Measurements from ENCODE around the gene SIVA1.

The SIVA1 gene

GRCh38 chr14:104734991-104735779 lies 17.8 kb upstream of the SIVA1 start:
- no peak overlapping the region for H3K4me3 ChIP-seq (ENCODE audit: low read length)
- TF ChIP-seq ZNF274 (IDR thresholded peaks at IDR 0.05; ENCODE audit: low read depth, low read length): no peak

- TF ChIP-seq ZNF274 (IDR thresholded peaks at IDR 0.05; ENCODE audit: low read depth, low read length): no peak
- no peak overlapping the region for H3K4me3 ChIP-seq (ENCODE audit: low read length)
These were observed 16.9 kb upstream of the SIVA1 start for GRCh38 chr14:104735830-104736642.

GRCh38 chr14:104738375-104739019 lies 14.4 kb upstream of the SIVA1 start:
- no peak overlapping the region for H3K4me3 ChIP-seq (ENCODE audit: low read length)
- TF ChIP-seq ZNF274 (IDR thresholded peaks at IDR 0.05; ENCODE audit: low read depth, low read length): no peak

- TF ChIP-seq ZNF274 (IDR thresholded peaks at IDR 0.05; ENCODE audit: low read depth, low read length): no peak
- no peak overlapping the region for H3K4me3 ChIP-seq (ENCODE audit: low read length)
These were observed 13.9 kb upstream of the SIVA1 start for GRCh38 chr14:104739026-104739425.

- no peak overlapping the region for H3K4me3 ChIP-seq (ENCODE audit: low read length)
- no peak for TF ChIP-seq ZNF274 (IDR thresholded peaks at IDR 0.05; ENCODE audit: low read depth, low read length)
These were observed 13.1 kb upstream of the SIVA1 start for GRCh38 chr14:104739546-104740516.

DNA sequence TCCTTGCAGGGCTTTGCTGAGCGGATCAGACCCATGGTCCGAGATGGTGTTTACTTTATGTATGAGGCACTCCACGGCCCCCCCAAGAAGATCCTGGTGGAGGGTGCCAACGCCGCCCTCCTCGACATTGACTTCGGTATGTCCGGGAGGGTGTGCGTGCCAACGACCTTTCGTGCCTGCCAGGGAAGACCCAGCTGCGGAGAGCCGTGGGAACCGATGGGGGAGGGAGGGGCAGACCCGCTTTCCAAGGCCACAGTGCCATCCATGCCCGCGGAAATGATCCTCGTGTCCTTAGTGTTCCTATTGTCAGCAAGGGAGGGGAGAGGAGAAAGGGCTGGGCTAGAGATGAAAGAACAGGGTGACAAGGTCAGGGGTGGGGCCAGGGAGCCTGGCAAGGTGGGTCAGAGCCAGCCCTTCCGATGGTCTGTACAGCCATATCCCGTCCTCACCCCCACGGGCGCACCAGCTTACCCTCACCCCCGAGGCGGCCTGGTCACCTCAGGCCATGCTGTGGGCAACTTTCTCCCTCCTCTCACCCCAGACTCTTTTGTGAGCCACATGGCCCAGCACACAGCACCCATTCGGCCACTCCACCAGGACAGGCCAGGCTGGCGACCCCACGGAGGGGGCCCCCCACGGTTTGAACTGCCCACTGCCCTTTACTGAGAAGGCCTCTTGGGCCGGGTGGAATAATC lies 11.7 kb upstream of the SIVA1 start:
- no peak overlapping the region for H3K4me3 ChIP-seq (ENCODE audit: low read length)
- no peak for TF ChIP-seq ZNF274 (IDR thresholded peaks at IDR 0.05; ENCODE audit: low read depth, low read length)

DNA sequence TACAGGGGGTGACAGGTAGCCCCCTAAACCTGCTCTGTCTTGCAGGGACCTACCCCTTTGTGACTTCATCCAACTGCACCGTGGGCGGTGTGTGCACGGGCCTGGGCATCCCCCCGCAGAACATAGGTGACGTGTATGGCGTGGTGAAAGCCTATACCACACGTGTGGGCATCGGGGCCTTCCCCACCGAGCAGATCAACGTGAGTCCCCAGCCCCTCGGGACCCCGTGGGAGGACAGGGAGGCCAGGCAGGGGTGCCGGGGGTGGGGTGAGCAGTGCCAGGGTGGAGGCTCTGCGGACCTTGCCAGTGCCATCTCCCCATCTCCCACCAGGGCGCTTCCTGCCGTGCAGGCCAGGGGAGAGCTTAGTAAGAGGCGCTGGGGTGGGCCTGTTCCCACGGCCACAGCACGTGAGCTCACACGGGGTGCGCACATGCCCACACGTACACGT lies 11.1 kb upstream of the SIVA1 start:
- TF ChIP-seq ZNF274 (IDR thresholded peaks at IDR 0.05; ENCODE audit: low read depth, low read length): no peak
- no peak overlapping the region for H3K4me3 ChIP-seq (ENCODE audit: low read length)

GRCh38 chr14:104742586-104743455 lies 10.1 kb upstream of the SIVA1 start:
- no peak overlapping the region for H3K4me3 ChIP-seq (ENCODE audit: low read length)
- no peak for TF ChIP-seq ZNF274 (IDR thresholded peaks at IDR 0.05; ENCODE audit: low read depth, low read length)

DNA sequence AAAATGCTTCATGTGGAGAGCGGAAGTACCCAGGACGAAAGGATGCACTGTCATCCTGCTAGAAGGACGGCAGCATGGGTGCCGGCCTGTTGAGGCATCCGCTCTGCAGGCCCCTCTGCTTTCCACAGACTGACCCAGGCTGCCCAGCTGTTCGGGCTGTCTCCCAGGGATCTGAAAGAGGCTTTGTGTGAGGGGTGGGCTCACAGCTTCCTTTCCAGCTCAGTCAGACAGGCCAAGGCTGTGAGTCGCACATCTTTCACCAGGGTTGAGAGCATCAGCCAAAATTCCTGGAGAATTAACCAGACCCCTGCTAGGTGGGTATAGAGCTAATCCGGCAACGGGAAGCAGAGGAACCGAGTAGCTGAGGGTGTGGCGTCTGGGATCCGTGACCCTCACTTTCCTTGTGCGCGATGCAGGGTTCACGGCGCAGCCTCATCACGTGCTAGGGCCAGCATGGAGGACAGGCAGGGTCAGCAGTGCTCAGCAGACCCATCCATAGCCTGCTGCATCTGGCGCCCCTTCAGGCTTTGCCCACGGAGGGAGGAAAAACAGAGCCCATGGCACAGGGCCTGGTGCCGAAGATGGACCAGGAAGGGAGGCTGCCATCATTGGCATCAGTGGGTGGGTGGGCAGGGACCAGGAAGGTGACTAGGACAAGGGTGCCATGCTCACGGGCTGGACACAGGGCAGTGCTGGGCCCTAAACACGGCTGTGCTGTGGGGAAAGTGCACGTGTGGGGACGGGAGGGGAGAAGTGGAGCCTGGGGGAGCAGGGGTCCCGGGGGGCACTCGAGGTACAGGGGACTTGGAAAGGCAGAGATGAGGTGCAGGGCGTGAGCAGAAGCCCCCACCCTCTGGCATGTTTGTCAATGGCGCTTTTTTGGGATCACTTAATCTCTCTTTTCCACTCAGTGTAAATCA lies 9.2 kb upstream of the SIVA1 start:
- TF ChIP-seq ZNF274 (IDR thresholded peaks at IDR 0.05; ENCODE audit: low read depth, low read length): no peak

GRCh38 chr14:104744484-104744883 lies 8.5 kb upstream of the SIVA1 start:
- no peak overlapping the region for H3K4me3 ChIP-seq (ENCODE audit: low read length)
- TF ChIP-seq ZNF274 (IDR thresholded peaks at IDR 0.05; ENCODE audit: low read depth, low read length): no peak

More for the DNA sequence above, 9.2 kb upstream of the SIVA1 start:
- no peak overlapping the region for H3K4me3 ChIP-seq (ENCODE audit: low read length)

GRCh38 chr14:104745431-104745830 lies 7.5 kb upstream of the SIVA1 start:
- no peak overlapping the region for H3K4me3 ChIP-seq (ENCODE audit: low read length)
- TF ChIP-seq ZNF274 (IDR thresholded peaks at IDR 0.05; ENCODE audit: low read depth, low read length): no peak

Data from GM08714 (cell line).